ENCODE results near the gene ZDHHC14.

The ZDHHC14 gene

GRCh38 chr6:157708239-157708638 is 327.2 kb downstream of the ZDHHC14 start:
- no peaks in the 10 kb centered on the region for H3K36me3 ChIP-seq (ENCODE audit: low read depth)
- ATAC-seq (ENCODE audit: low read depth) (no peak), DNase-seq (ENCODE audit: low spot score) (no peak)
- no peak overlapping the region for H3K4me3 ChIP-seq (ENCODE audit: severe bottlenecking)
- H3K9me3 ChIP-seq (ENCODE audit: severe bottlenecking): no peaks in the 10 kb centered on the region
- H3K27ac ChIP-seq (ENCODE audit: poor library complexity, severe bottlenecking): no peak overlapping the region
- no peak for TF ChIP-seq CTCF (IDR thresholded peaks at IDR 0.05; ENCODE audit: poor library complexity, severe bottlenecking)
- no peaks in the 10 kb centered on the region for H3K27me3 ChIP-seq (ENCODE audit: insufficient read depth, poor library complexity, severe bottlenecking)
- H3K4me1 ChIP-seq (ENCODE audit: insufficient read depth, poor library complexity, severe bottlenecking): no peaks in the 10 kb centered on the region

- Histone ChIP-seq H3K27me3 (ENCODE audit: insufficient read depth, poor library complexity, severe bottlenecking) (no peaks in the 10 kb centered on the region), H3K4me3 (ENCODE audit: severe bottlenecking) (no peak overlapping the region), H3K27ac (ENCODE audit: poor library complexity, severe bottlenecking) (no peak overlapping the region), H3K36me3 (ENCODE audit: low read depth) (no peaks in the 10 kb centered on the region), H3K4me1 (ENCODE audit: insufficient read depth, poor library complexity, severe bottlenecking) (no peaks in the 10 kb centered on the region), H3K9me3 (ENCODE audit: severe bottlenecking) (no peaks in the 10 kb centered on the region)
- no peak for TF ChIP-seq CTCF (IDR thresholded peaks at IDR 0.05; ENCODE audit: poor library complexity, severe bottlenecking)
- DNase-seq (ENCODE audit: low spot score) (no peak), ATAC-seq (ENCODE audit: low read depth) (no peak)
Observed at GRCh38 chr6:157708933-157709332, 327.9 kb downstream of the ZDHHC14 start.

- ATAC-seq (ENCODE audit: low read depth) (no peak), DNase-seq (ENCODE audit: low spot score) (no peak)
- H3K27me3 ChIP-seq (ENCODE audit: insufficient read depth, poor library complexity, severe bottlenecking): no peaks in the 10 kb centered on the region
- H3K9me3 ChIP-seq (ENCODE audit: severe bottlenecking): no peaks in the 10 kb centered on the region
- no peaks in the 10 kb centered on the region for H3K36me3 ChIP-seq (ENCODE audit: low read depth)
- H3K27ac ChIP-seq (ENCODE audit: poor library complexity, severe bottlenecking): no peak overlapping the region
- no peak for TF ChIP-seq CTCF (IDR thresholded peaks at IDR 0.05; ENCODE audit: poor library complexity, severe bottlenecking)
- no peak overlapping the region for H3K4me3 ChIP-seq (ENCODE audit: severe bottlenecking)
- H3K4me1 ChIP-seq (ENCODE audit: insufficient read depth, poor library complexity, severe bottlenecking): peaks cover 3% of the 10 kb centered on the region
Observed at GRCh38 chr6:157709555-157709954, 328.6 kb downstream of the ZDHHC14 start.

GRCh38 chr6:157710604-157711003 is 329.6 kb downstream of the ZDHHC14 start:
- H3K27me3 ChIP-seq (ENCODE audit: insufficient read depth, poor library complexity, severe bottlenecking): no peaks in the 10 kb centered on the region
- peaks cover 12% of the 10 kb centered on the region for H3K4me1 ChIP-seq (ENCODE audit: insufficient read depth, poor library complexity, severe bottlenecking)
- H3K36me3 ChIP-seq (ENCODE audit: low read depth): no peaks in the 10 kb centered on the region
- no peak overlapping the region for H3K27ac ChIP-seq (ENCODE audit: poor library complexity, severe bottlenecking)
- no peak for DNase-seq (ENCODE audit: low spot score)
- H3K4me3 ChIP-seq (ENCODE audit: severe bottlenecking): no peak overlapping the region
- TF ChIP-seq CTCF (IDR thresholded peaks at IDR 0.05; ENCODE audit: poor library complexity, severe bottlenecking): no peak
- ATAC-seq (ENCODE audit: low read depth): no peak
- H3K9me3 ChIP-seq (ENCODE audit: severe bottlenecking): no peaks in the 10 kb centered on the region

GRCh38 chr6:157711060-157711459 is 330.1 kb downstream of the ZDHHC14 start:
- Histone ChIP-seq H3K9me3 (ENCODE audit: severe bottlenecking) (no peaks in the 10 kb centered on the region), H3K4me3 (ENCODE audit: severe bottlenecking) (no peak overlapping the region), H3K27ac (ENCODE audit: poor library complexity, severe bottlenecking) (no peak overlapping the region), H3K4me1 (ENCODE audit: insufficient read depth, poor library complexity, severe bottlenecking) (peaks cover 15% of the 10 kb centered on the region), H3K27me3 (ENCODE audit: insufficient read depth, poor library complexity, severe bottlenecking) (no peaks in the 10 kb centered on the region), H3K36me3 (ENCODE audit: low read depth) (no peaks in the 10 kb centered on the region)
- no peak for ATAC-seq (ENCODE audit: low read depth)
- no peak for DNase-seq (ENCODE audit: low spot score)
- no peak for TF ChIP-seq CTCF (IDR thresholded peaks at IDR 0.05; ENCODE audit: poor library complexity, severe bottlenecking)
